ENCODE measurements around the gene CDH4.
"Not testable (repeated sequence)": the region's sequence is repeated elsewhere in the genome, so short reads cannot be mapped to it uniquely, and the experiment has no call there.

CDH4 gene

GRCh38 chr20:61932199-61932592 is 680.1 kb downstream of the CDH4 start:
- no peak for DNase-seq

- no peak for DNase-seq
Observed at GRCh38 chr20:61932711-61933480, 680.8 kb downstream of the CDH4 start.

GRCh38 chr20:61933481-61933950 is 681.5 kb downstream of the CDH4 start:
- no peak for DNase-seq

- no peak for DNase-seq
Observed at GRCh38 chr20:61933951-61934715, 682.1 kb downstream of the CDH4 start.

- DNase-seq: no peak
Observed at GRCh38 chr20:61934716-61935530, 682.9 kb downstream of the CDH4 start.

GRCh38 chr20:61935926-61936700 is 684.1 kb downstream of the CDH4 start:
- no peak for DNase-seq

GRCh38 chr20:61936701-61937131 is 684.7 kb downstream of the CDH4 start:
- no peak for DNase-seq

- no peak for DNase-seq
Observed at GRCh38 chr20:61937146-61937962, 685.3 kb downstream of the CDH4 start.

- DNase-seq: no peak
Observed at GRCh38 chr20:61937963-61938838, 686.1 kb downstream of the CDH4 start.

- DNase-seq: no peak
Observed at GRCh38 chr20:61938839-61939690, 687.0 kb downstream of the CDH4 start.

GRCh38 chr20:61939691-61940360 is 687.8 kb downstream of the CDH4 start:
- DNase-seq: no peak

GRCh38 chr20:61940491-61940890 is 688.4 kb downstream of the CDH4 start:
- DNase-seq: no peak

- DNase-seq: no peak
Observed at GRCh38 chr20:61940976-61941720, 689.1 kb downstream of the CDH4 start.

- DNase-seq: no peak
Observed at GRCh38 chr20:61941721-61942405, 689.8 kb downstream of the CDH4 start.

- DNase-seq: no peak
Observed at GRCh38 chr20:61942526-61942925, 690.5 kb downstream of the CDH4 start.

- DNase-seq: not testable (repeated sequence)
Observed at GRCh38 chr20:61944967-61945366, 692.9 kb downstream of the CDH4 start.

- DNase-seq: not testable (repeated sequence)
Observed at GRCh38 chr20:61945495-61945894, 693.4 kb downstream of the CDH4 start.
